Measurements from ENCODE around the gene REEP3.
A peak's percentile ranks its signal among the peaks of the same experiment; 100 is the strongest.
"Not testable (repeated sequence)": the region's sequence is repeated elsewhere in the genome, so short reads cannot be mapped to it uniquely, and the experiment has no call there.

The REEP3 gene

GRCh38 chr10:63520500-63521415 is at the start of gene REEP3:
REEP3 (plus strand) TSS chr10:63521401; CDS start chr10:63521546, 145 bp downstream.
- peak; percentile 4 to 21 for DNase-seq (ENCODE audit: low read depth in 2 of 2)

- DNase-seq (ENCODE audit: low read depth in 2 of 2): no peak
These were observed 46.7 kb upstream of the REEP3 start for GRCh38 chr10:63474488-63474887.

GRCh38 chr10:63477927-63478326 is 43.3 kb upstream of the REEP3 start:
- no peak for DNase-seq (ENCODE audit: low read depth in 2 of 2)

- no peak for DNase-seq (ENCODE audit: low read depth in 2 of 2)
These were observed 42.6 kb upstream of the REEP3 start for GRCh38 chr10:63478564-63478963.

- no peak for DNase-seq (ENCODE audit: low read depth in 2 of 2)
These were observed 41.0 kb upstream of the REEP3 start for GRCh38 chr10:63480237-63480636.

GRCh38 chr10:63481815-63482421 is 39.3 kb upstream of the REEP3 start:
- DNase-seq (ENCODE audit: low read depth in 2 of 2): no peak

- DNase-seq (ENCODE audit: low read depth in 2 of 2): no peak
These were observed 37.2 kb upstream of the REEP3 start for GRCh38 chr10:63483983-63484382.

- DNase-seq (ENCODE audit: low read depth in 2 of 2): no peak
These were observed 33.2 kb upstream of the REEP3 start for GRCh38 chr10:63487990-63488389.

GRCh38 chr10:63489838-63490237 is 31.4 kb upstream of the REEP3 start:
- DNase-seq (ENCODE audit: low read depth in 2 of 2): no peak

GRCh38 chr10:63491588-63492316 is 29.4 kb upstream of the REEP3 start:
- DNase-seq (ENCODE audit: low read depth in 2 of 2): no peak

GRCh38 chr10:63492317-63492690 is 28.9 kb upstream of the REEP3 start:
- DNase-seq (ENCODE audit: low read depth in 2 of 2): not testable (repeated sequence)

- no peak for DNase-seq (ENCODE audit: low read depth in 2 of 2)
These were observed 28.2 kb upstream of the REEP3 start for GRCh38 chr10:63493004-63493403.

- DNase-seq (ENCODE audit: low read depth in 2 of 2): no peak
These were observed 26.2 kb upstream of the REEP3 start for GRCh38 chr10:63494951-63495350.

- no peak for DNase-seq (ENCODE audit: low read depth in 2 of 2)
These were observed 24.6 kb upstream of the REEP3 start for GRCh38 chr10:63496561-63496960.

- no peak for DNase-seq (ENCODE audit: low read depth in 2 of 2)
These were observed 23.9 kb upstream of the REEP3 start for GRCh38 chr10:63497321-63497720.

- no peak for DNase-seq (ENCODE audit: low read depth in 2 of 2)
These were observed 22.5 kb upstream of the REEP3 start for GRCh38 chr10:63498665-63499064.

GRCh38 chr10:63500551-63500950 is 20.6 kb upstream of the REEP3 start:
- DNase-seq (ENCODE audit: low read depth in 2 of 2): not testable (repeated sequence)

GRCh38 chr10:63501954-63502353 is 19.2 kb upstream of the REEP3 start:
- DNase-seq (ENCODE audit: low read depth in 2 of 2): no peak

GRCh38 chr10:63502832-63503231 is 18.4 kb upstream of the REEP3 start:
- DNase-seq (ENCODE audit: low read depth in 2 of 2): no peak

GRCh38 chr10:63503395-63503794 is 17.8 kb upstream of the REEP3 start:
- DNase-seq (ENCODE audit: low read depth in 2 of 2): no peak

- DNase-seq (ENCODE audit: low read depth in 2 of 2): no peak
These were observed 16.9 kb upstream of the REEP3 start for GRCh38 chr10:63504145-63504881.

- DNase-seq (ENCODE audit: low read depth in 2 of 2): no peak
These were observed 15.6 kb upstream of the REEP3 start for GRCh38 chr10:63505562-63505961.
